Measurements from ENCODE around the gene TTLL4.

The TTLL4 gene

GRCh38 chr2:218743068-218743467, 32.4 kb downstream of the TTLL4 start:
- peak; percentile 37 for DNase-seq (ENCODE audit: low read depth)
- H3K4me3 ChIP-seq (ENCODE audit: low read depth, low read length): no peak overlapping the region
- no peak for TF ChIP-seq CTCF (conservative IDR thresholded peaks at IDR 0.05; ENCODE audit: low read depth, low read length)

GRCh38 chr2:218744615-218745014, 34.0 kb downstream of the TTLL4 start:
- no peak for DNase-seq (ENCODE audit: low read depth)
- no peak for TF ChIP-seq CTCF (conservative IDR thresholded peaks at IDR 0.05; ENCODE audit: low read depth, low read length)

GRCh38 chr2:218745160-218745558, 34.5 kb downstream of the TTLL4 start:
- no peak for TF ChIP-seq CTCF (conservative IDR thresholded peaks at IDR 0.05; ENCODE audit: low read depth, low read length)
- no peak overlapping the region for H3K4me3 ChIP-seq (ENCODE audit: low read depth, low read length)
- DNase-seq (ENCODE audit: low read depth): no peak

More at GRCh38 chr2:218744615-218745014, 34.0 kb downstream of the TTLL4 start:
- H3K4me3 ChIP-seq (ENCODE audit: low read depth, low read length): no peak overlapping the region

- no peak overlapping the region for H3K4me3 ChIP-seq (ENCODE audit: low read depth, low read length)
- DNase-seq (ENCODE audit: low read depth): peak; percentile 70
- no peak for TF ChIP-seq CTCF (conservative IDR thresholded peaks at IDR 0.05; ENCODE audit: low read depth, low read length)
Measured at GRCh38 chr2:218745559-218746469, 35.2 kb downstream of the TTLL4 start.

- no peak for TF ChIP-seq CTCF (conservative IDR thresholded peaks at IDR 0.05; ENCODE audit: low read depth, low read length)
- DNase-seq (ENCODE audit: low read depth): no peak
- no peak overlapping the region for H3K4me3 ChIP-seq (ENCODE audit: low read depth, low read length)
Measured at GRCh38 chr2:218746470-218746795, 35.8 kb downstream of the TTLL4 start.

GRCh38 chr2:218746960-218747359, 36.3 kb downstream of the TTLL4 start:
- H3K4me3 ChIP-seq (ENCODE audit: low read depth, low read length): no peak overlapping the region
- no peak for DNase-seq (ENCODE audit: low read depth)
- TF ChIP-seq CTCF (conservative IDR thresholded peaks at IDR 0.05; ENCODE audit: low read depth, low read length): no peak
